Fibroblast of the conjunctiva (primary cell): ENCODE results near the gene RIMS1.

Source experiments
- DNase-seq: peaks from one replicate; pipeline ENCODE4 v3.0.0-alpha.2; 2010; ENCODE audit warnings: low read depth

Gene RIMS1

GRCh38 chr6:72350296-72350881 lies 464.0 kb downstream of the RIMS1 start:
- no peak for DNase-seq

- peak; percentile 61 for DNase-seq
These were observed 477.7 kb downstream of the RIMS1 start for GRCh38 chr6:72363844-72364740.

DNA sequence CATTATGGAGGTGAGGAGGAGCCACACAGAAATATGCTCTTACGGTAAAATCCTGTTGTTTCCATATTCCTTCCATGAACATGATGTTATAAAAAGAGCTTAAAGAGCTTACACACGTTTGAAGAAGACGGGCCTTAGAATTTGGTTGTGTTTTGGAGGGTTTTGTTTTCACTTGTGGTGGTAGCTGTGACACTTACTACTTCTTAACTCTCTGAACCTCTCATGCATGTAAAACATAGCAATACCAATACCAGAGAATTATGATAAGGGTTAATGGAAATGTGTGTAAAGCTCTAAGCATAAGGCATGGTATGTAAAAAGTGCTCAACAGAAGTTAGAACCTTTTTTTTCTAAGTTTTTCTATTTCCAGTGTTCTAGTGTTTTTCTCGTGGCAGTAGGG lies 479.4 kb downstream of the RIMS1 start:
- DNase-seq: no peak

DNA sequence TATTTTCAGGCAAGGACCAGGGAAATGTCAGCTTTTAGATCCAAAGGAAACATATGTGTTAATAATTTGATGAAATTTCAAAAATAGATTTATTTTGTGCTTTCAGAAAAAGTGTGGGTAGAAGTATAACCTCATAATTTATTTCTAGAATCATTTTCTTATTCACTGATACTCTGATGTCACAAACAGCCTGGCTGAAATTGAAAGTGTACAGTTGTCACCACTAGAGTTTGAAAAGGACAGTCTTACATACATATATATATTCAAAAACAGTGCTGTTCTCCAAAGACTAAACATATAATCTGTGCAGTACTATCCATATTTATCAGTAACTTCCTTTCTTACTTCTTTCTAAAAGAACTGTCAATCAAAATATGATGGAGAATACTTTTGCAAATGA lies 481.1 kb downstream of the RIMS1 start:
- no peak for DNase-seq

DNA sequence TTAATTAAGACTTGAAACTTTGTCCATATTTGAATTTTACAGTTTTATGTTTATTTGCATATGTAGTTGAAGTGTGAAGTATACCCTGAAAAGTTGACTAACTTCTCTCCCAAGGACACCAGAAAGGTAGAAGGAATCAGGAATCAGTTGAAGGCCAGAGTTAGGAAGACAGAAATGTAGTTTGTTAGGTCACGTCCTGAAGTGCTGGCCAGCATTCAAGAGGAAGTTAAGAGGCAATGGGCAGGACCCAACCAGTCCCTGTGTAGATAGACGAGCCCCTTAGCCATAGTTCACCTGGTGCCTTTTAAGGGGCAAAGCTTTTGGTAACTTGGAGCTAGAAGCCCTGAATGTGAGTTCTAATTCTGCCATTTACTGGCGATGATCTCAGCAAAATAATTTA lies 485.1 kb downstream of the RIMS1 start:
- DNase-seq: no peak

DNA sequence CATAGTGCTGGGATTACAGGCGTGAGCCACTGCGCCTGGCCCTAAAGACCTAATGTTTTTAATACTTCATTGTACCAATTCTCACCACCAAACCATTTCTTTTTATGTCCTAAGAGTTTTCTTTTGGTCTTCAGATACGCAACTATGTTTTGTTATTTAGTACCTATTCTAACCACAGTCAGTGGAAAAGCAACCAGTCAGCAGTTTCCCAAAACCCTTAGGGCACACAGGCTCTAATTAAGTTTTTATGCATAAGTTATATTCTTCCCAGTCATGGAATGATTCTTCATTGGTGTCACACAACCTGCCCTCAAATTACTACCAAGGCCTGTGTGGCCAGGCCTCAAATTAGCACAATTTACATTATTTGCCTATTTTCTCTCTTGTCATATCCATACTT lies 487.8 kb downstream of the RIMS1 start:
- DNase-seq: no peak

GRCh38 chr6:72374857-72375256 lies 488.5 kb downstream of the RIMS1 start:
- no peak for DNase-seq

GRCh38 chr6:72376736-72377135 lies 490.4 kb downstream of the RIMS1 start:
- DNase-seq: no peak

DNA sequence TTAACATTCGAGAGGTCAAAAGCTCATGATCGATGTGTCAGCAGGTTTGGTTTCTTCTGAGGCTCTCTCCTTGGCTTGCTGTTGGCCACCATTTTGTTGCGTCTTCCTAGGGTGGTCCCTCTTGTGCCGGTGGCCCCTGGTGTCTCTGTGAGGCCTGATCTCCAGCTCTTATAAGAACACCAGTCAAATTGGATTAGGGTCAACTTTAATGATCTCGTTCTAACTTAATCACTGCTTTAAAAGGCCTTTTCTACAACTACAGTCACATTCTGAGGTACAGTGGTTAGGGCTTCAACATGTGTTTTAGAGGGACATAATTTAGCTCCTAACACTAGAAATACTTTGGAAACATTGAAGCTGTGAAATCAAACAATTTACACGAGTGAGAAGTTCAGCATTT lies 494.7 kb downstream of the RIMS1 start:
- DNase-seq: no peak

- no peak for DNase-seq
These were observed 496.5 kb downstream of the RIMS1 start for GRCh38 chr6:72382602-72383529.

DNA sequence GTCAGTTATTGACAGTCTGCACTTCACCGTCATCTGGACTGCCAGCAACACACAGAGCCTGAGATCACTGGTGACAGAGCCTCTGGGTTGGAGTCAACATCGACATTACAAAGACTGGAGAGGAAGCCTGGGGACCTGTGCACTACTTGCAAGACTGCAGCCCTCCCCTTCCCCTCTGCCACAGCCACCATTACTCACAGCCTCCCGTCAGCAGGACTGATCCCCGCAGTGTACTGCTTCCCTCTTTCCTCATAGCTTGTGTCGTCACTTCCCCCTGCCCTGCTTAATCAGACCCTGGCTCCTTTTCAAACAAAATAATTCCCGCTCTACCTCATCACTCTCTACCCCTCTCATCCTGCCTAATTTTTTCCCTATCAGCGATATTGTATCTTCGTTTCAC lies 500.0 kb downstream of the RIMS1 start:
- no peak for DNase-seq

DNA sequence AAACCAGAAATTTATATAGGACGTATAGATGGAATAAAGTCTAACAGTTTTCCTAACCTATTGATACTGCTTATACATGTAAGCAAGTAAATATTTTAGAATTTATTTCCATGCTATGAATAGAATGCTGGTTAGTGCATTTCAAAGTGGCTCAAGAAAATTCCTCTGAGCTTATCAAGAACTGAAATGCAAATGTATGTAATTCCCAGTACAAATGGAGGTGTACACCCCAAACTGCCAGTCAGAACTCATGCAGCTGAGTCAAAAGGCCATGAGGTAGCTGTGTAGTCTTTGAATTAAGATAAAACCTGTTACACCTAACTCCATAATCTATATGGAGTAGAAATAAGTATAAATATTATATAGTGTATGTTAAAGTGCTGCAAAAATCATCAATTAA lies 503.3 kb downstream of the RIMS1 start:
- no peak for DNase-seq

GRCh38 chr6:72390548-72390947 lies 504.2 kb downstream of the RIMS1 start:
- no peak for DNase-seq

- DNase-seq: no peak
These were observed 515.5 kb downstream of the RIMS1 start for GRCh38 chr6:72401865-72402264.

DNA sequence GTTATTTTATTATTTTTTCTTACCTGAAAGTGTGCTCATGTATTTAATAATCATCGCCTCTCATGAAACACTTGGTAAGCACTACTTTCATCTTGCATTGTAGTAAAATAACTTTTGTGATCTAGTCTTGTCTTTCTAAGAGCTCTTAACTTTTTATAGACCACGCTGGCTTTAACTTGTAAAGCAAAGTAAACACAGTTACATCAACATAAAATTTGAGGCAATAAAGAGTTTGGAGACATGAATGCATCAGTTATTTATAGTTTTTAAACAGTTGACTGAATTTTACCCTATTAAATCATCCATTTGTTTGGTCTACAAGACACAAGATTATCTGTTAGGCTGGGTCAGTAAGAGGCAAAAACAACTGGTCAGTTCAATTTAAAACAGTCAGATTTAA lies 517.1 kb downstream of the RIMS1 start:
- DNase-seq: no peak

DNA sequence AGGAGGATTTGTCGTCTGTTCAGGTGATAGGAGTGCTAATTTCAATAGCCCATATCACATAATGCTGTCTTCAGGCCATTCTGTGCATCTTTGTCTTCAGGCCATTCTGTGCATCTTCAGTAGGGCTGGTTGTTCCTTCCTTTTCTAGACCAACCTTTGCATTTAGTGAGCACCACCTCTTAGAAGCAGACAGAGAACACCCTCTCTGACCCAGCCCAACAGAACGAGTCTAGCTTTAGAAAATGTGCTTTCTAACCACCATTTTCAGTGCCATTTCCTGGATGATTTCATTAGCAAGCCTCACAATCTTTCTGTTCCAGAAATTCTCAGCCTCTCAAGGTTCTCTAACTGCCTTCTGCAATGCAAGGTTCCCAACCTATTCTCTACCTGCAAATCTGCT lies 520.2 kb downstream of the RIMS1 start:
- DNase-seq: no peak

DNA sequence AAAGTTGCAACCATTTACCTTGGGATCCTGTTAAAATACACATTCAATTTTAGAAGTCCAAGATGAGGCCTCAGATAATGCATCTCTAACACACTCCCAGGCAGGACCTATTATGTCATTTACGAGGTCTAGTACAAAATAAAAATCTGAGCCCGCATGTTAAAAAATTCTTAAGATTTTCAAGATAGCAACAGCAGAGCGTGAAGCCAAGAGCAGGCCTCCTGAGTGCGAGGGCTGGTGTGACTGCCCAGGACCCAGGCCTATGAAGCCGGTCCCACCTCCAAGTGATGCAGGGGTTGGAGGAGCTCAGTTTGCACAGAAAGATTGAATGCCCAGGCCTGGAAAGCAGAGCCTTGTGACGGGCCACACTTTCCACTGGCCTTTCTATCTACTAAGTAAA lies 524.4 kb downstream of the RIMS1 start:
- no peak for DNase-seq

DNA sequence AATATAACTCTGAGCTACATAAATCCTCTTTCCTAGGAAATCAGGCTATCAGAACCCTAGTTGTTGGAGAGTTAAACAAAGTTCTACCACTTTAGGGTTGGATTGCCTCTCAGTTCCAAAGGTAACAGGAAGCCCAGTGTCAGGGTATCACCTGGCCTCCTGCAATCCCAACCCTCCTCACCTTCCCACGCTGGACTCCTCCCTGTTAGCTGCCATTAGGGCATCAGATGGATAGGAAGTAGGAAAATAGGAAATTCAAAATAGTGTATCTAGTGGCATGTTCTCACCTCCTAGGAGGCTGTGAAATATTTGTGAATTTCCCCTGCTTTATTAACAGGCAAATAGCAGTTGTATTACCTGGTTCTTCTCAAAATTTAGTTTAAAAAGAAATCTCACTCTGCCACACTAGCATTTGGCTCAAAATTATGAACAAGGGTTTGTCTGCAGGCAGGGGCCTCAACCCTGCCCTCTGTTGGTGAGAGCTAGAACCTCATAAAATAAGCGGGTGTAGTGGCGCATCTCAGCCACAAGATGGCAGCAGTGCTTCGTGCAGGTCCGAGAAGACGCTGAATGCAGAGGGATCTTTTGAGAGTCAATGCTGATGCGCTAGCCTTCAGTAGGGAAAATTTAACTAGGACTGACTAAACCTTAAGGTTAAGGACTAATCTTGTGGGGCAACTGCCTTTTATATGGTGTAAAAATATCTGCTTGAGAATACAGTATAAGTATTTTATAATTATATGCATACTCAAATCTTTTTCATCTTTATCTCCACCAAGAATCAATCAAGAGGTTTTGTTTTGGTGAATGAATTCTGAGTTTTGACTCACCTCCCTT lies 525.7 kb downstream of the RIMS1 start:
- peak; percentile 64 for DNase-seq

- no peak for DNase-seq
These were observed 526.3 kb downstream of the RIMS1 start for GRCh38 chr6:72412709-72413044.

- no peak for DNase-seq
These were observed 527.5 kb downstream of the RIMS1 start for GRCh38 chr6:72413884-72414283.

DNA sequence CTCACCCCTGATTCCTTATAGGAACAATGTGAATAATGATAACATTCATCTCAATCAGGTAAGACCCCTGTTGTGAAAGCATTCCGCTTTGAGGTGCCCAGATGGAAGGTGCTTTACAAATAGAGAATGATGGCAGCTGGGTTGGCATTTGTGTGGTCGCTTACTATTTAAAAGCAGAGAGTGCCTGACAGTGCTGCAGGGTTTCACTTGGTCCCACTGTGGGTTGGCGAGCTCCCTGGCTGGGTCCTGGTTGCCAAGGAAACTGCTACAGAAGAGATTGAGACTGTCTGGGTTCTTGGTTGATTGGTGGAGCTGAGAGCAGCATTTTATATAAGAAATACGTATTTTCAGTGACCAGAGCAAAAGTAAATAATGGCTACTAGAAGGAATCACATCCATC lies 528.3 kb downstream of the RIMS1 start:
- no peak for DNase-seq
